GM18526 (cell line): Measurements from ENCODE around the gene IFITM10.

ENCODE experiments used
- POLR2A ChIP-seq: IDR thresholded peaks from 3 replicates; pipeline ENCODE4 v1.6.1; 2011; ENCODE audit not compliant: insufficient read length; ENCODE audit errors: extremely low read depth

IFITM10 gene

DNA sequence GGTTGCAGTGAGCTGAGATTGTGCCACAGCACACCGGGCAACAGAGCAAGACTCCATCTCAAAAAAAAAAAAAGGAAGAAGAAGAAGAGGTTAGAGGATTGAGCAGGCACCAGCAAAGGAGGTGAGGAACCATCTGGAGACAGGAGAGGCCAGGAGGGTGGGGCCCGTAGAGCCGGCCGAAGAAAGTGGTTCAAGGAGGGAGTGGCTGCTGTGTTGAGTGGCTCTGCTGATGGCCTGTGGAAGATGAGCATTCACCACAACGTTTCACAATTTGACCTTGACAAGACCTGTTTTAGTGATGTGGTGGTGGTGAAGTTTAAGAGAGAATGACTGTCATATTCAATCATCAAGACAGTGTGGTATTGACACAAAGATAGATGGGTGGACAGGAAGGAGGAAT lies 20.1 kb upstream of the IFITM10 start:
- no peak for TF ChIP-seq POLR2A

DNA sequence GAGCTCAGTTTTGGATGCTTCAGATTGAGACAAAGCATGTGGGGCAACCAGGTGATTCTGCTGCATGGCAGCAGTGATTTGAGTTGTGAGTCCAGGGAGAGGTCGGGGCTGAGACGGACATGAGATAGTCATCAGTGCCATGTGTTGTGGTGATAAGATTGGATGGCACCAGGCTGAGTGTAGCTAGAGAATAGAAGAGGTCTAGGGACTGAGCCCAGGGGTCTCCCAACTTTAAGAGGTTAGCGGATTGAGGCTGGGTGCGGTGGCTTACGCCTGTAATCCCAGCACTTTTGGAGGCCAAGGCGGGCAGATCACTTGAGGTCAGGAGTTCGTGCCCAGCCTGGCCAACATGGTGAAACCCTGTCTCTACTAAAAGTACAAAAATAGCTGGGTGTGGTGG lies 19.7 kb upstream of the IFITM10 start:
- TF ChIP-seq POLR2A, result no peak

- TF ChIP-seq POLR2A, result no peak
These were observed 17.7 kb upstream of the IFITM10 start for GRCh38 chr11:1768141-1768469.

- no peak for TF ChIP-seq POLR2A
These were observed 17.2 kb upstream of the IFITM10 start for GRCh38 chr11:1767399-1768140.

DNA sequence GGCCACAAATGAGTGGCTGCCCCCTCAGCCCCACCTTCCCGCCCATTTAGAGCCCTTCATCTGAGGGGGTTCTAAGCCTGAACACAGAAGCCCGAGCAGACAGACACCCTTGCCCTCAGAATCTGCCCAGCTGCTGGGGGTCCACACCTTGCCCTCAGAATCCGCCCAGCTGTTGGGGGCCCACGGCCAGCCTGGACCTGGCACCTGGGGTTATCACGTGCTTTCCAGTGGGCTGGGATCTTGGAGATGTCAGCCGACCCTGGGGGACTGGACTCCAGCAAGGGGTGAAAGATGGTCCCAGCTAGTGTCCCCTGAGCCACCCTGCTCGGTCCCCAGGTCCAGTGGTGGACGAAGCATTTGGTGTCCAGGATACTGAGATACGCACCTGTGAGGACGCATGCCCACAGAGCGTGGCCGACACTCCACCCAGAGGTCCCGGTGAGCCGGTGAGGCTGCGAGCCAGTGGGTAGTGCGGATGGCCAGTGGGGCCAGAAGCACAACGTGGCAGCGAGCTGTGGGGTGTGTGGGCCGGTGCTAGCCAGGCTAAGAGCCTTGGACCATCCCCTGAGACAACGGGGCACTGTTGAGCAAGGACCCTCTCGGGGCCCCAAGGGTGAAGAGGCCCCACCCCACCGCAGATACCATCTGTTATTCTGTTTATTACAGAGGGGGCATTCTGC lies 16.5 kb upstream of the IFITM10 start:
- no peak for TF ChIP-seq POLR2A

- TF ChIP-seq POLR2A, result no peak
These were observed 15.7 kb upstream of the IFITM10 start for GRCh38 chr11:1765871-1766718.

DNA sequence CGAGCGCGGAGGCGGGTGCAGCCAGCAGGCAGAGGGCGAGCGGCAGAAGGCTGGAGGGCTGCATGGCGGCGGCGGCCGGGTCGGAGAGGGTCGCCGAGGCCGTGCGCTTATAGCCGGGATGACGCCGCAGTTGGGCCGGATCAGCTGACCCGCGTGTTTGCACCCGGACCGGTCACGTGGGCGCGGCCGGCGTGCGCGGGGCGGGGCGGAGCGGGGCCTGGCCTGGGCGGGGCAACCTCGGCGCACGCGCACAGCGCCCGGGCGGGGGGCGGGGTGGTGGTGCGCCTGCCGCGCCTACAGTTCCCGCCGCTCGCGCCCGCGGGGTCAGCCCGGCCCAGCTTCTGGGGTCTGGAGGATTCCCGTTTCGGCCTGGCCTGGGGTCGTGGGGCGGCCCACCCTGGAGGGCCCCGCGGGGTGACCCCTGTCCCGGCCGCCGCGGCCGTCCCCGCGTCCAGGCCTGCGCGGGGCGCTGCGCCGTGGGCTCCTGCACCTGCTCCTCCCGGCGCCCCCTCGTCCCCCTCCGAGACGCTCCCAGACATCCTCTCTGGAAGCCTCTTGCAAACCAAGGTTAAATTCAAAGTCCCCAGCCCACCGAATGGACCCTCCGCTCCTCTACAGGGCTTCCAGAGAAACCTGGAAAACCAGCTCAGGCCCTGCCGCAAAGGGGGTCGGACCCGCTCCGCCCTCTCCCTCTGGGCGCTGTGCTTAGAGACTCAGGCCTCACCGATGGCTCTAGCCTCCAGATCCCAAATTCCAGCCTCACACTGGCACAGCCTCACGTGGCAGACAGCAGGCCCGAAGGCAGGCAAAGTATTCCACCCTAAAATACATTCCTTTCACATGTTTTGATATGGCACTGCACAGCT lies 13.6 kb upstream of the IFITM10 start, which contains the start of gene CTSD:
Gene CTSD (minus strand): TSS at position 132 of the 866 bp plus-strand sequence. CDS start 68 bp downstream, at position 64.
- TF ChIP-seq POLR2A, result peak; percentile 64

DNA sequence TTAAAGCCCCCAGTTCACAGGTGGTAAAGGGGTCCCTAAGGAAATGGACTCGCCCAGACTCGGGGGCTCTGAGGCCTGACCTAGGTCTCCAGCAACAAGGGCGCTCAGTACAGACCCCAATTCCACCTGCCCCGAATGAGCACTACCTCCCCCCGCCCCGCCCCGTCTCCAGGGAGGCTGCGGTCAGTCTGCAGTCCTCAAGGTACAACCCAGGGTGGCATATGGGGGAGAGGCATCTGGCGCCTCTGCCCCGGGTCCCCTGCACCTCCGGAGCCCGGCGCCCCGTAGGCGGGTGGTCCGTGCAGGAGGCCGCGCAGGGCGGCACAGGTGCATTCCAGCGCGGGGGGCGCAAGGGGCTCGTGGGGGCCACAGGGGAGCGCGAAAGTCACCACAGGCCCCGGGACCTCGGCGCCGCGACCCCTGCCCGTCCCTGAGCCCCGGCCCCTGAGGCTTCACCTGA lies 13.0 kb upstream of the IFITM10 start:
- TF ChIP-seq POLR2A, result no peak

GRCh38 chr11:1762537-1763302 lies 12.3 kb upstream of the IFITM10 start:
- no peak for TF ChIP-seq POLR2A

- no peak for TF ChIP-seq POLR2A
These were observed 11.6 kb upstream of the IFITM10 start for GRCh38 chr11:1761857-1762536.

DNA sequence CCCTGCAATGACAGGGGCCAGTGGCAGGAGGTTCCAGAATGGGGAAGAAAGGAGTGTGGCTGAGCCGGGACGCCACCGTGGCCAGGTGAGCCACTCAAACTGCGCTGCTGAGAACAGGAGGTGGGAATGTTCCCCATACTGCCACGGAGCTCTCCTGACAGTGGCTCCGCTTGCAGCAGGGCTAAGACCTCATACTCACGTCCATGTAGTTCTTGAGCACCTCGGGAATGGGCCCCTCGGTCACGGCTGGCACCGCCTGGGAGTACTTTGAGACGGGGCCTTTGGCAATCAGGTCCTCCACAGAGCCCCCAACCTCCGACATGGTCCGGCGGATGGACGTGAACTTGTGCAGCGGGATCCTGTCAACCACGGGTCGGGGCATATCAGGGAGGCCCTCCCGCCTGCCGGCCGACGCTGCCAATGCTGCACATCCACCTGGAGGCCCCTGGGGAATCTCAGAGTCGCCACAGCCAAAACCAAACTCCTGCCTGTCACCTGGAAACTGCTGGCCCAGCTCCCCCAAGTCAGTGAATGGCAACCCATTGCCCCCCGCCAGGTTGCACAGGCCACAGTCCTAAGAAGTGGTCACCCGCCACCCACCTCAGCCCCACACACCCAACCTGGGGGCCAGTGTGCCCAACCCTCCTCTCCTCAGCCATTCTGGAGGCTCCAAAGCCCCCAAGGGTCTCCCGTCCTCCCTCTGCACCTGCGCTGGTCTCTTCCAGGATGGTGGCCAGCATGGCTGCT lies 10.9 kb upstream of the IFITM10 start:
- no peak for TF ChIP-seq POLR2A

- TF ChIP-seq POLR2A, result no peak
These were observed 10.1 kb upstream of the IFITM10 start for GRCh38 chr11:1760351-1761109.
